H1 (cell line): ENCODE results near the gene PRPH2.

Source experiments
- CREB1 ChIP-seq: IDR thresholded peaks from 2 replicates; pipeline ENCODE4 v1.6.1; 2012; ENCODE audit warnings: inconsistent platforms
- EP300 ChIP-seq, 2 experiments: IDR thresholded peaks; 1 replicate in 1 of 2; 2 replicates in 1 of 2; pipeline ENCODE4 v1.6.1; 2011 to 2012; ENCODE audit warnings: low read depth in 2 of 2, low read length in 2 of 2, mild to moderate bottlenecking in 2 of 2, borderline replicate concordance in 1 of 2, inconsistent platforms in 1 of 2, moderate library complexity in 1 of 2
- EZH2 ChIP-seq: fragments of 200-600 bp; sonication (generic); IDR thresholded peaks from 2 replicates; pipeline ENCODE4 v1.7.1; 2012; ENCODE audit warnings: low read depth, mild to moderate bottlenecking, moderate library complexity, low read length, inconsistent platforms; ENCODE audit not compliant: severe bottlenecking
- HDAC6 ChIP-seq: IDR thresholded peaks from one replicate; pipeline ENCODE4 v1.7.1; 2012; ENCODE audit warnings: low read depth, mild to moderate bottlenecking, inconsistent platforms, low read length, moderate library complexity
- JUN ChIP-seq: IDR thresholded peaks from 2 replicates; pipeline ENCODE4 v1.6.1; 2011; ENCODE audit warnings: low read depth, mild to moderate bottlenecking, improper control_type of control experiment, low read length
- JUND ChIP-seq: IDR thresholded peaks from 2 replicates; pipeline ENCODE4 v1.6.1; 2011; ENCODE audit warnings: mild to moderate bottlenecking, improper control_type of control experiment, low read length
- NRF1 ChIP-seq: IDR thresholded peaks from 2 replicates; pipeline ENCODE4 v1.6.1; 2011; ENCODE audit warnings: mild to moderate bottlenecking, low read depth, low read length, improper control_type of control experiment
- POLR2A ChIP-seq, 2 experiments: IDR thresholded peaks; 1 replicate in 1 of 2; 2 replicates in 1 of 2; pipeline ENCODE4 v1.6.1; 2011; ENCODE audit warnings: low read depth in 2 of 2, low read length in 2 of 2, mild to moderate bottlenecking in 2 of 2; ENCODE audit errors: control extremely low read depth in 1 of 2
- POLR2AphosphoS5 ChIP-seq: IDR thresholded peaks from 2 replicates; pipeline ENCODE4 v1.6.1; 2011; ENCODE audit warnings: low read depth, low read length
- TAF1 ChIP-seq: IDR thresholded peaks from 2 replicates; pipeline ENCODE4 v1.6.1; 2011; ENCODE audit warnings: mild to moderate bottlenecking, low read depth, low read length
- TBP ChIP-seq: IDR thresholded peaks from 2 replicates; pipeline ENCODE4 v1.6.1; 2011; ENCODE audit warnings: low read depth, low read length, improper control_type of control experiment
- TEAD4 ChIP-seq: IDR thresholded peaks from 2 replicates; pipeline ENCODE4 v1.6.1; 2012; ENCODE audit warnings: low read depth, low read length, inconsistent platforms, mixed read lengths
- TF ChIP-seq, protein P1 (sequence below), 3 experiments: IDR thresholded peaks; 1 replicate in 2 of 3; 2 replicates in 1 of 3; pipeline versions ENCODE4 v1.5.1 to v1.6.1; 2011; ENCODE audit warnings: low read length in 3 of 3, mild to moderate bottlenecking in 3 of 3, inconsistent platforms in 2 of 3, low read depth in 1 of 3, moderate library complexity in 1 of 3; ENCODE audit not compliant: insufficient read depth in 1 of 3; ENCODE audit errors: control extremely low read depth in 1 of 3
- TF ChIP-seq, protein P2 (sequence below): IDR thresholded peaks from 2 replicates; pipeline ENCODE4 v1.6.1; 2012; ENCODE audit warnings: inconsistent platforms

DNA sequence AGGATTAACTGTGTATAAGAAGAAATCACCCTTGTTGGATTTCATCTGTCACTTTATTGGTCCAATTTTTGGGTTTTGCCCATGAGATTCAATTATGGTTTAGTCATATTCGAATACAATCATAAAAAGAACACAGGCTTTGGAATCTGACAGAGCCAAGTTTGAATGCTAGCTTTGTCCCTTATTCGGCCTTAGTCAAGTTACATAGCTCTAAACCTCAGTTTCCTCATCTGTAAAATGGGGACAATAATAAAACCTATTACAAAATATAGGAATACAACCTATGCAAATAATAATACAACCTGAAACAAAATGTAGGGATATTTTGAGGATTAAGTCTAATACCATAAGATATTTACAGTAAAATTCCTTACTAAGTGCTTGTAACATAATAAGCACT, 57.7 kb downstream of the PRPH2 start:
- TF ChIP-seq, protein P1, sequence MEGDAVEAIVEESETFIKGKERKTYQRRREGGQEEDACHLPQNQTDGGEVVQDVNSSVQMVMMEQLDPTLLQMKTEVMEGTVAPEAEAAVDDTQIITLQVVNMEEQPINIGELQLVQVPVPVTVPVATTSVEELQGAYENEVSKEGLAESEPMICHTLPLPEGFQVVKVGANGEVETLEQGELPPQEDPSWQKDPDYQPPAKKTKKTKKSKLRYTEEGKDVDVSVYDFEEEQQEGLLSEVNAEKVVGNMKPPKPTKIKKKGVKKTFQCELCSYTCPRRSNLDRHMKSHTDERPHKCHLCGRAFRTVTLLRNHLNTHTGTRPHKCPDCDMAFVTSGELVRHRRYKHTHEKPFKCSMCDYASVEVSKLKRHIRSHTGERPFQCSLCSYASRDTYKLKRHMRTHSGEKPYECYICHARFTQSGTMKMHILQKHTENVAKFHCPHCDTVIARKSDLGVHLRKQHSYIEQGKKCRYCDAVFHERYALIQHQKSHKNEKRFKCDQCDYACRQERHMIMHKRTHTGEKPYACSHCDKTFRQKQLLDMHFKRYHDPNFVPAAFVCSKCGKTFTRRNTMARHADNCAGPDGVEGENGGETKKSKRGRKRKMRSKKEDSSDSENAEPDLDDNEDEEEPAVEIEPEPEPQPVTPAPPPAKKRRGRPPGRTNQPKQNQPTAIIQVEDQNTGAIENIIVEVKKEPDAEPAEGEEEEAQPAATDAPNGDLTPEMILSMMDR (IDR thresholded peaks at IDR 0.05; ENCODE audit: control extremely low read depth in 1 of 3, insufficient read depth in 1 of 3, low read depth in 1 of 3, low read length in 3 of 3): no peak
- TF ChIP-seq NRF1 (no peak), JUN (no peak), EZH2 (no peak), TBP (no peak), HDAC6 (no peak), TEAD4 (no peak), CREB1 (no peak), POLR2AphosphoS5 (no peak), JUND (no peak), TAF1 (no peak), EP300 (IDR thresholded peaks at IDR 0.05; ENCODE audit: borderline replicate concordance in 1 of 2, low read depth in 2 of 2, low read length in 2 of 2) (no peak), POLR2A (IDR thresholded peaks at IDR 0.05; ENCODE audit: control extremely low read depth in 1 of 2, low read depth in 2 of 2, low read length in 2 of 2) (no peak)
- TF ChIP-seq, protein P2, sequence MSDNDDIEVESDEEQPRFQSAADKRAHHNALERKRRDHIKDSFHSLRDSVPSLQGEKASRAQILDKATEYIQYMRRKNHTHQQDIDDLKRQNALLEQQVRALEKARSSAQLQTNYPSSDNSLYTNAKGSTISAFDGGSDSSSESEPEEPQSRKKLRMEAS: no peak
